SK-N-SH treated with all-trans-retinoic acid at 6 μM for 48 hours (cell line): ENCODE data around the gene BRF1.

Experiments
- ATAC-seq: fragments of 200-7000 bp; cut with Tn5 transposase; 3 replicates; pipeline ENCODE4 v1.9.1; 2020; ENCODE audit warnings: mild to moderate bottlenecking, moderate library complexity
- ARNTL ChIP-seq: fragments of 450-650 bp; formaldehyde crosslinking; IDR thresholded peaks from 2 replicates; pipeline ENCODE4 v1.5.0; 2020; ENCODE audit warnings: low read depth, mild to moderate bottlenecking, moderate library complexity, borderline replicate concordance
- BACH2 ChIP-seq: fragments of 250-450 bp; sonication (Bioruptor Pico); IDR thresholded peaks from 2 replicates; pipeline ENCODE4 v1.9.0; 2021; ENCODE audit warnings: mild to moderate bottlenecking, borderline replicate concordance
- CSDC2 ChIP-seq: fragments of 250-450 bp; sonication (Bioruptor Pico); IDR thresholded peaks from 2 replicates; pipeline ENCODE4 v1.5.0; 2020; ENCODE audit warnings: mild to moderate bottlenecking, moderate library complexity
- ESRRG ChIP-seq: fragments of 250-450 bp; sonication (Bioruptor Pico); IDR thresholded peaks from 2 replicates; pipeline ENCODE4 v1.6.1; 2021; ENCODE audit warnings: mild to moderate bottlenecking
- GLIS3 ChIP-seq: fragments of 250-450 bp; sonication (Bioruptor Pico); IDR thresholded peaks from 2 replicates; pipeline ENCODE4 v1.5.0; 2020; ENCODE audit warnings: mild to moderate bottlenecking, moderate library complexity
- ISL1 ChIP-seq: fragments of 250-450 bp; sonication (Bioruptor Pico); IDR thresholded peaks from 2 replicates; pipeline ENCODE4 v2.1.2; 2022; ENCODE audit warnings: mild to moderate bottlenecking, moderate library complexity
- OSR1 ChIP-seq: fragments of 250-450 bp; sonication (Bioruptor Pico); IDR thresholded peaks from 2 replicates; pipeline ENCODE4 v1.8.0; 2022; ENCODE audit warnings: moderate library complexity, mild to moderate bottlenecking, inconsistent platforms
- PPARA ChIP-seq: fragments of 250-450 bp; sonication (Bioruptor Pico); IDR thresholded peaks from 2 replicates; pipeline ENCODE4 v1.5.0; 2020; ENCODE audit warnings: mild to moderate bottlenecking, borderline replicate concordance
- RARB ChIP-seq: fragments of 250-450 bp; sonication (Bioruptor Pico); IDR thresholded peaks from 2 replicates; pipeline ENCODE4 v1.8.0; 2021; ENCODE audit warnings: mild to moderate bottlenecking, moderate library complexity
- SNAI2 ChIP-seq: fragments of 250-450 bp; sonication (Bioruptor Pico); IDR thresholded peaks from 2 replicates; pipeline ENCODE4 v1.5.0; 2020; ENCODE audit warnings: mild to moderate bottlenecking, moderate library complexity
- TCF4 ChIP-seq: fragments of 250-450 bp; sonication (Bioruptor Pico); IDR thresholded peaks from 2 replicates; pipeline ENCODE4 v1.8.0; 2021; ENCODE audit warnings: mild to moderate bottlenecking, moderate library complexity, borderline replicate concordance
- TOX ChIP-seq: fragments of 250-450 bp; sonication (Bioruptor Pico); IDR thresholded peaks from 2 replicates; pipeline ENCODE4 v1.8.0; 2021; ENCODE audit warnings: mild to moderate bottlenecking, moderate library complexity, borderline replicate concordance
- ZC3H10 ChIP-seq: fragments of 250-450 bp; sonication (Bioruptor Pico); IDR thresholded peaks from 2 replicates; pipeline ENCODE4 v1.5.1; 2021; ENCODE audit warnings: mild to moderate bottlenecking, moderate library complexity
- ZFP3 ChIP-seq: fragments of 250-450 bp; sonication (Bioruptor Pico); IDR thresholded peaks from 2 replicates; pipeline ENCODE4 v1.5.0; 2020; ENCODE audit warnings: mild to moderate bottlenecking, moderate library complexity
- ZFP30 ChIP-seq: fragments of 450-650 bp; formaldehyde crosslinking; IDR thresholded peaks from 2 replicates; pipeline ENCODE4 v1.5.0; 2022; ENCODE audit warnings: mild to moderate bottlenecking, moderate library complexity
- ZNF565 ChIP-seq: fragments of 450-650 bp; formaldehyde crosslinking; conservative IDR thresholded peaks from 2 replicates; pipeline ENCODE4 v1.5.0; 2020; ENCODE audit warnings: low read depth, mild to moderate bottlenecking, moderate library complexity
- ZNF70 ChIP-seq: fragments of 450-650 bp; formaldehyde crosslinking; IDR thresholded peaks from 2 replicates; pipeline ENCODE4 v1.5.0; 2020; ENCODE audit warnings: mild to moderate bottlenecking, moderate library complexity
- ZNF8 ChIP-seq: fragments of 450-650 bp; formaldehyde crosslinking; IDR thresholded peaks from 2 replicates; pipeline ENCODE4 v1.5.0; 2020; ENCODE audit warnings: mild to moderate bottlenecking, moderate library complexity
- TF ChIP-seq, protein P1 (sequence below): fragments of 250-450 bp; sonication (Bioruptor Pico); IDR thresholded peaks from 2 replicates; pipeline ENCODE4 v1.5.1; 2021; ENCODE audit warnings: mild to moderate bottlenecking, moderate library complexity
- TF ChIP-seq, protein P2 (sequence below): fragments of 250-450 bp; sonication (Bioruptor Pico); IDR thresholded peaks from 2 replicates; pipeline ENCODE4 v1.8.0; 2021; ENCODE audit warnings: low read depth, mild to moderate bottlenecking, moderate library complexity, borderline replicate concordance
- TF ChIP-seq, protein P3 (sequence below): fragments of 250-450 bp; sonication (Bioruptor Pico); IDR thresholded peaks from 2 replicates; pipeline ENCODE4 v1.5.0; 2020; ENCODE audit warnings: mild to moderate bottlenecking, moderate library complexity
- TF ChIP-seq, protein P4 (sequence below): fragments of 250-450 bp; sonication (Bioruptor Pico); IDR thresholded peaks from 2 replicates; pipeline ENCODE4 v1.5.1; 2020; ENCODE audit warnings: low read depth, mild to moderate bottlenecking, moderate library complexity

Gene BRF1

DNA sequence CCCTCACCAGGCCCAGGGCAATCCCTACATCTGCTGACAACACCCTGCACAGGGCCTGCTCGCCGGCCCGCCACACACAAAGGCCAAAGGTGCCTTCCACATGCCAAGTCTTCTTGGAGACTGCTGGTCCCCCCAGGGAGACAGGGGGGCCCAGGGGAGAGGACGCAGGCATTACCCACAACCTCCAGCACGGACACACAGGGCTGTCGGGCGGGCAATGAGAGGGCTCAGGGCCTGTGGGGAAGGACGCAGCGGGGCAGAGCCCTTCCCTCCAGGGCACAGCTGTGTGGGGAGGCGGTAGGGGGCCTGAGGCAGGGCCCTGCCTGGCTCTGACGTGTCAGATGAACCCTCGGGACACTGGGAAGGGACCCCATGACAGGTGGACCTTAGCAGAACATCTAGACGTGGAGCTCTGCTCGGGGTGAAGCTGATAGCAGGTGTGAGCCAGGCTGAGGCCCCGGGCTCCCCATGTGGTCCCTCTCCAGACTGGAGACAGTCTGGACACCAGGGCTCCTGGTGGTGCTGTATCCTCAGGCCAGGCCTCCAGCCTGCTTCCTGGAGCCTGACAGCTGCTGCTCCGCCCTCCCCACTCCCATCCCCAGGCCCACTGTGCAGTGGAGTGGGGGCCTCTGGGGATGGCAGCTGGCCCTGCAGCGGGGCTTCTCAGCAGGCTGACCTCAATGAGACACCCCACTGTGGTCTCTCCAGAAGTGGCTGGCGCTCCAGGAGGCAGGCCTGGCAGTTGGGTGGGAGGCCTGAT lies 88.1 kb downstream of the BRF1 start:
- TF ChIP-seq ARNTL (CRISPR knock-in tag) (no peak), ZNF70 (CRISPR knock-in tag) (no peak), ZNF565 (CRISPR knock-in tag) (no peak), TOX (no peak), ZNF8 (CRISPR knock-in tag) (no peak), CSDC2 (CRISPR knock-in tag) (no peak), ISL1 (no peak), BACH2 (CRISPR knock-in tag) (no peak), SNAI2 (CRISPR knock-in tag) (no peak)
- TF ChIP-seq, all 23 proteins: peak for 0
- no peak for ATAC-seq

DNA sequence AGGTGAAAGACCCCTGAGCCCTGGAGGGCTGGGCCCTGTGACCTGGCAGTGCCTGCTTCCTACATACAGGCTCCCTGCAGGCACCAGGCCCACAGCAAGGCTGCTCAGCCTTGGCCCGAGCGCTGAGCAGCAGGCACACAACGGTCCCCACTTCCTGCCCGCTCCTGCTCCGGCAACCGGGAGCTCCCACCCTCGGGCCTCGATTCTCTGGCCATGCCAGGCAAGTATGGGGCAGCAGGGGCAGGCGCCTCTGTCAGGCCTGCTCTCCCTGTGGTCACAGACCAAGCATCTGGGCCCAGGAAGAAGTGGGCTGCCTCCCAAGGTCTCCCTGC lies 89.1 kb downstream of the BRF1 start:
- ATAC-seq, result no peak
- TF ChIP-seq ESRRG (CRISPR knock-in tag) (no peak), ZNF565 (CRISPR knock-in tag) (no peak), ARNTL (CRISPR knock-in tag) (no peak), ZFP30 (CRISPR knock-in tag) (no peak), ZFP3 (CRISPR knock-in tag) (no peak), PPARA (CRISPR knock-in tag) (no peak), SNAI2 (CRISPR knock-in tag) (no peak), GLIS3 (CRISPR knock-in tag) (no peak), CSDC2 (CRISPR knock-in tag) (no peak), ISL1 (no peak), ZNF8 (CRISPR knock-in tag) (no peak), ZC3H10 (no peak), OSR1 (CRISPR knock-in tag) (no peak), RARB (CRISPR knock-in tag) (no peak)
- TF ChIP-seq, protein P1, sequence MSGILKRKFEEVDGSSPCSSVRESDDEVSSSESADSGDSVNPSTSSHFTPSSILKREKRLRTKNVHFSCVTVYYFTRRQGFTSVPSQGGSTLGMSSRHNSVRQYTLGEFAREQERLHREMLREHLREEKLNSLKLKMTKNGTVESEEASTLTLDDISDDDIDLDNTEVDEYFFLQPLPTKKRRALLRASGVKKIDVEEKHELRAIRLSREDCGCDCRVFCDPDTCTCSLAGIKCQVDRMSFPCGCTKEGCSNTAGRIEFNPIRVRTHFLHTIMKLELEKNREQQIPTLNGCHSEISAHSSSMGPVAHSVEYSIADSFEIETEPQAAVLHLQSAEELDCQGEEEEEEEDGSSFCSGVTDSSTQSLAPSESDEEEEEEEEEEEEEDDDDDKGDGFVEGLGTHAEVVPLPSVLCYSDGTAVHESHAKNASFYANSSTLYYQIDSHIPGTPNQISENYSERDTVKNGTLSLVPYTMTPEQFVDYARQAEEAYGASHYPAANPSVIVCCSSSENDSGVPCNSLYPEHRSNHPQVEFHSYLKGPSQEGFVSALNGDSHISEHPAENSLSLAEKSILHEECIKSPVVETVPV, result no peak
- TF ChIP-seq, protein P2, sequence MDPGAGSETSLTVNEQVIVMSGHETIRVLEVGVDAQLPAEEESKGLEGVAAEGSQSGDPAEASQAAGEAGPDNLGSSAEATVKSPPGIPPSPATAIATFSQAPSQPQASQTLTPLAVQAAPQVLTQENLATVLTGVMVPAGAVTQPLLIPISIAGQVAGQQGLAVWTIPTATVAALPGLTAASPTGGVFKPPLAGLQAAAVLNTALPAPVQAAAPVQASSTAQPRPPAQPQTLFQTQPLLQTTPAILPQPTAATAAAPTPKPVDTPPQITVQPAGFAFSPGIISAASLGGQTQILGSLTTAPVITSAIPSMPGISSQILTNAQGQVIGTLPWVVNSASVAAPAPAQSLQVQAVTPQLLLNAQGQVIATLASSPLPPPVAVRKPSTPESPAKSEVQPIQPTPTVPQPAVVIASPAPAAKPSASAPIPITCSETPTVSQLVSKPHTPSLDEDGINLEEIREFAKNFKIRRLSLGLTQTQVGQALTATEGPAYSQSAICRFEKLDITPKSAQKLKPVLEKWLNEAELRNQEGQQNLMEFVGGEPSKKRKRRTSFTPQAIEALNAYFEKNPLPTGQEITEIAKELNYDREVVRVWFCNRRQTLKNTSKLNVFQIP (CRISPR knock-in tag), result no peak
- TF ChIP-seq, protein P3, sequence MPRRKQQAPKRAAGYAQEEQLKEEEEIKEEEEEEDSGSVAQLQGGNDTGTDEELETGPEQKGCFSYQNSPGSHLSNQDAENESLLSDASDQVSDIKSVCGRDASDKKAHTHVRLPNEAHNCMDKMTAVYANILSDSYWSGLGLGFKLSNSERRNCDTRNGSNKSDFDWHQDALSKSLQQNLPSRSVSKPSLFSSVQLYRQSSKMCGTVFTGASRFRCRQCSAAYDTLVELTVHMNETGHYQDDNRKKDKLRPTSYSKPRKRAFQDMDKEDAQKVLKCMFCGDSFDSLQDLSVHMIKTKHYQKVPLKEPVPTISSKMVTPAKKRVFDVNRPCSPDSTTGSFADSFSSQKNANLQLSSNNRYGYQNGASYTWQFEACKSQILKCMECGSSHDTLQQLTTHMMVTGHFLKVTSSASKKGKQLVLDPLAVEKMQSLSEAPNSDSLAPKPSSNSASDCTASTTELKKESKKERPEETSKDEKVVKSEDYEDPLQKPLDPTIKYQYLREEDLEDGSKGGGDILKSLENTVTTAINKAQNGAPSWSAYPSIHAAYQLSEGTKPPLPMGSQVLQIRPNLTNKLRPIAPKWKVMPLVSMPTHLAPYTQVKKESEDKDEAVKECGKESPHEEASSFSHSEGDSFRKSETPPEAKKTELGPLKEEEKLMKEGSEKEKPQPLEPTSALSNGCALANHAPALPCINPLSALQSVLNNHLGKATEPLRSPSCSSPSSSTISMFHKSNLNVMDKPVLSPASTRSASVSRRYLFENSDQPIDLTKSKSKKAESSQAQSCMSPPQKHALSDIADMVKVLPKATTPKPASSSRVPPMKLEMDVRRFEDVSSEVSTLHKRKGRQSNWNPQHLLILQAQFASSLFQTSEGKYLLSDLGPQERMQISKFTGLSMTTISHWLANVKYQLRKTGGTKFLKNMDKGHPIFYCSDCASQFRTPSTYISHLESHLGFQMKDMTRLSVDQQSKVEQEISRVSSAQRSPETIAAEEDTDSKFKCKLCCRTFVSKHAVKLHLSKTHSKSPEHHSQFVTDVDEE (CRISPR knock-in tag), result no peak
- TF ChIP-seq, all 23 proteins: peak for 0

DNA sequence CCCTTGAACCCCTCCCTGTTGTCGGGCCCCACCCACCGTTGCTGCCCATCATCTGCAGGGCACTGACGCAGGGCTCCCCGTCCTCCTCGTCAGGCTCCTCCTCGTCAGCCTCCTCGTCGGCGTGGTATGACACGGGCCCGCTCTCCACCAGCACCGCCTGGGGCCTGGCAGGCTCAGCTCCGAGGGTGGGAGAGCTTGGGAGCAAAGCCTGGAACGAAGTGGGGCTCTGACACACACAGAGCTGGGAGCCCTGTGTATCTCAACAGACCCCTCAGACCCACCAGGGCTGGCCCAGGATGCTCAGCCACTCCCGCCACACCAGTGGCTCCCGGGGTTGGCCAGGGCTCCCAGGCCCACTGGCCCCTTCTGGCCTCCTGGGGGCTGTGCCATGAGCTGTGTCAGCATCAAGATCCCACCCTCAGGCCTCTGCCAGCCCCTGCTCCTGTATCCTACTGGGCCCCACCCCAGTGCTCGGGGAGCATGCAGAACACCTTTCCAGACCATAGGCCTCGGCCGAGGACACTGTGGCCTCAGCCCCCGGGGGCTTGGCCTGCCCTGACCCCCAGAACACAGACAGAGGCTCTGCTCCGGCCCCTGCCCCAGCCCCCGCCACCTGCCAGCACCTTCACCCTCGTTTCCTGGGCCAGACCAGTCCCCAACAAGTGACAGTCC lies 89.6 kb downstream of the BRF1 start:
- TF ChIP-seq ZFP3 (CRISPR knock-in tag), result no peak
- no peak for TF ChIP-seq ZNF565 (CRISPR knock-in tag)
- TF ChIP-seq, protein P1, result no peak
- TF ChIP-seq RARB (CRISPR knock-in tag), result no peak
- no peak for TF ChIP-seq PPARA (CRISPR knock-in tag)
- no peak for TF ChIP-seq ESRRG (CRISPR knock-in tag)
- TF ChIP-seq ISL1, result no peak
- TF ChIP-seq, protein P4, sequence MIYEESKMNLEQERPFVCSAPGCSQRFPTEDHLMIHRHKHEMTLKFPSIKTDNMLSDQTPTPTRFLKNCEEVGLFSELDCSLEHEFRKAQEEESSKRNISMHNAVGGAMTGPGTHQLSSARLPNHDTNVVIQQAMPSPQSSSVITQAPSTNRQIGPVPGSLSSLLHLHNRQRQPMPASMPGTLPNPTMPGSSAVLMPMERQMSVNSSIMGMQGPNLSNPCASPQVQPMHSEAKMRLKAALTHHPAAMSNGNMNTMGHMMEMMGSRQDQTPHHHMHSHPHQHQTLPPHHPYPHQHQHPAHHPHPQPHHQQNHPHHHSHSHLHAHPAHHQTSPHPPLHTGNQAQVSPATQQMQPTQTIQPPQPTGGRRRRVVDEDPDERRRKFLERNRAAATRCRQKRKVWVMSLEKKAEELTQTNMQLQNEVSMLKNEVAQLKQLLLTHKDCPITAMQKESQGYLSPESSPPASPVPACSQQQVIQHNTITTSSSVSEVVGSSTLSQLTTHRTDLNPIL (CRISPR knock-in tag), result no peak
- no peak for TF ChIP-seq OSR1 (CRISPR knock-in tag)
- no peak for TF ChIP-seq TCF4
- no peak for TF ChIP-seq ARNTL (CRISPR knock-in tag)
- TF ChIP-seq, all 23 proteins: peak for 0
- ATAC-seq, result no peak
